Choroid plexus epithelial cell (primary cell): ENCODE results near the gene CARS1.
A peak's percentile ranks its signal among the peaks of the same experiment; 100 is the strongest.
"Not testable (repeated sequence)": the region's sequence is repeated elsewhere in the genome, so short reads cannot be mapped to it uniquely, and the experiment has no call there.

Source experiments
- DNase-seq: peaks from one replicate; pipeline ENCODE4 v3.0.0-alpha.2; 2010; ENCODE audit warnings: low read depth
- H3K4me3 ChIP-seq: 2 replicates; pipeline ENCODE4 v1.5.1; 2011; ENCODE audit warnings: low read depth, mild to moderate bottlenecking, control low read depth, low read length, moderate library complexity
- TF ChIP-seq, protein P1 (sequence below): conservative IDR thresholded peaks from 2 replicates; pipeline ENCODE4 v1.5.1; 2011; ENCODE audit warnings: low read depth, mild to moderate bottlenecking, control low read depth, inconsistent platforms, low read length, moderate library complexity

Gene CARS1

GRCh38 chr11:3073029-3073435, 15.8 kb upstream of the CARS1 start:
- TF ChIP-seq, protein P1, sequence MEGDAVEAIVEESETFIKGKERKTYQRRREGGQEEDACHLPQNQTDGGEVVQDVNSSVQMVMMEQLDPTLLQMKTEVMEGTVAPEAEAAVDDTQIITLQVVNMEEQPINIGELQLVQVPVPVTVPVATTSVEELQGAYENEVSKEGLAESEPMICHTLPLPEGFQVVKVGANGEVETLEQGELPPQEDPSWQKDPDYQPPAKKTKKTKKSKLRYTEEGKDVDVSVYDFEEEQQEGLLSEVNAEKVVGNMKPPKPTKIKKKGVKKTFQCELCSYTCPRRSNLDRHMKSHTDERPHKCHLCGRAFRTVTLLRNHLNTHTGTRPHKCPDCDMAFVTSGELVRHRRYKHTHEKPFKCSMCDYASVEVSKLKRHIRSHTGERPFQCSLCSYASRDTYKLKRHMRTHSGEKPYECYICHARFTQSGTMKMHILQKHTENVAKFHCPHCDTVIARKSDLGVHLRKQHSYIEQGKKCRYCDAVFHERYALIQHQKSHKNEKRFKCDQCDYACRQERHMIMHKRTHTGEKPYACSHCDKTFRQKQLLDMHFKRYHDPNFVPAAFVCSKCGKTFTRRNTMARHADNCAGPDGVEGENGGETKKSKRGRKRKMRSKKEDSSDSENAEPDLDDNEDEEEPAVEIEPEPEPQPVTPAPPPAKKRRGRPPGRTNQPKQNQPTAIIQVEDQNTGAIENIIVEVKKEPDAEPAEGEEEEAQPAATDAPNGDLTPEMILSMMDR: no peak
- DNase-seq: peak; percentile 50

GRCh38 chr11:3069425-3069824, 12.2 kb upstream of the CARS1 start:
- TF ChIP-seq, protein P1: no peak
- no peak overlapping the region for H3K4me3 ChIP-seq
- no peak for DNase-seq

More at GRCh38 chr11:3073029-3073435, 15.8 kb upstream of the CARS1 start:
- H3K4me3 ChIP-seq: no peak overlapping the region

DNA sequence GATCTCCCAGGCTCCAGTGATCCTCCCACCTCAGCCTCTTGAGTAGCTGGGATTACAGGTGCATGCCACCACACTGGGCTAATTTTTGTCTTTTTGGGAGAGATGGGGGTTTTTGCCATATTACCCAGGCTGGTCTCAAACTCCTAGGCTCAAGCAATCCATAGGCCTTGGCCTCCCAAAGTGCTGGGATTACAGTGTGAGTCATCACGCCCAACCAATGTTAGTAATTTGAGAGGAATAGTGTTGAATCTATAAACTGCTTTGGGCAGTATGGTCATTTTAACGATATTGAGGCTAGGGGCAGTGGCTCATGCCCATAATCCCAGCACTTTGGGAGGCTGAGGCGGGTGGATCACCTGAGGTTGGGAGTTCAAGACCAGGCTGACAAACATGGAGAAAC, 9.1 kb upstream of the CARS1 start:
- DNase-seq, H3K4me3 ChIP-seq: not testable (repeated sequence)

GRCh38 chr11:3064709-3065108, 7.5 kb upstream of the CARS1 start:
- not testable (repeated sequence) for H3K4me3 ChIP-seq, DNase-seq

DNA sequence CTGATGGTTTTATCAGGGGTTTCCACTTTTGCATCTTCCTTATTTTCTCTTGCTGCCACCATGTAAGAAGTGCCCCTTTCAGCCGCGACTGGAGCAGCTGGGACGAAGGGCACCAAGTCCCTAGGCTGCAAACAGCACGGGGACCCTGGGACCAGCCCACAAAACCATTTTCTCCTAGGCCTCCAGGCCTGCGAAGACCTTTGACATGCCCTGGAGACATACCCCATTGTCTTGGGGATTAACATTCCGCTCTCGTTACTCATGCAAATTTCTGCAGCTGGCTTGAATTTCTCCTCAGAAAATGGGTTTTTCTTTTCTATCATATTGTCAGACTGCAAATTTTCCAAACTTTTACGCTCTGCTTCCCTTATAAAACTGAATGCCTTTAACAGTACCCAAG, 6.7 kb upstream of the CARS1 start:
- DNase-seq, H3K4me3 ChIP-seq: not testable (repeated sequence)

DNA sequence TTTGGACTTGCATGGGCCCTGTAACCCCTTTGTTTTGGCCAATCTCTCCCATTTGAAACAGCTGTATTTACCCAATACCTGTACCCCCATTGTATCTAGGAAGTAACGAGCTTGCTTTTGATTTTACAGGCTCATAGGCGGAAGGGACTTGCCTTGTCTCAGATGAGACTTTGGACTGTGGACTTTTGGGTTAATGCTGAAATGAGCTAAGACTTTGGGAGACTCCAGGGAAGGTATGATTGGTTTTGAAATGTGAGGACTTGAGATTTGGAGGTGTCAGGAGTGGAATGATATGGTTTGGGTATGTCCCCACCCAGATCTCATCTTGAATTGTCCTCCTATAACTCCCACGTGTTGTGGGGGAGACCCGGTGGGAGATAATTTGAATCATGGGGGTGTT, 6.2 kb upstream of the CARS1 start:
- DNase-seq, H3K4me3 ChIP-seq: not testable (repeated sequence)

GRCh38 chr11:3060436-3061025, 3.3 kb upstream of the CARS1 start:
- TF ChIP-seq, protein P1: no peak
- no peak overlapping the region for H3K4me3 ChIP-seq
- no peak for DNase-seq

DNA sequence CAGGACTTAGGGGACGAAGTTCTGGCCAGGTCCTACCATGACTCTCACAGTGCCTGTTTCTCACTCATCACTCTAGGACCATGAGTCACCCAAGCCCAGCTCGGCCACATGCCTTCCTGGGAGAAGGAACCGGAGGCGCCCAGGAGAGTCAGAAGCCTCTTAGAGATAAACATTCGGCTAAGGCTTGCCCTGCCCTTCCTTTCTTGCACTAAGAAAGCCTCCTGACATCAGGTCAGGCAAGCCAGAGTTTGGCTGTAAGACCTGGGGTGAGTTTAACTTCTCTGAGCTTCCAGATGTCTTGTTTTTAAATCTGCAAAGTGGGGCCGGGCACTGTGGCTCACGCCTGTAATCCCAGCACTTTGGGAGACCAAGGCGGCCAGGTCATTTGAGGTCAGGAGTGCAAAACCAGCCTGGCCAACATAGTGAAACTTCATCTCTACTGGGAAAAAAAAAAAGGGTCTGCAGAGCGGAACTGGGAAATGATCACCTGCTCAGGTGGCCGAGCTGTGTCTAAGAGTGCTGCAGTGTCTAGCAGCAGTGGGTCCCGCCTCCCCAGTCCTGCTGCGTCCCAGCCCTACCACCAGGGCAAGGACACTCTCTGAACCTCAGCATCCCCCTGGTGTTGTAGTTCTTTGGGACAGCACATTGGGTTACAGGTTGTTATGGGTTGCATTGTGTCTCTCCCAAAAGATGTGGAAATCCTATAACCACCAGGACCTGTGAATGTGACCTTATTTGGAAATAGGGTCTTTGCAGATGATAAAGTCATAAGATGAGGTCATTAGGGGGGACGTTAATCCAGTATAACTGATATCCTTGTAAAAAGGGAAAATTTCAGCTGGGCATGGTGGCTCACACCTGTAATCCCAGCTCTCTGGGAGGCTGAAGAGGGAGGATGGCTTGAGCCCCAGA, 1.8 kb upstream of the CARS1 start:
- peak; percentile 90 for DNase-seq
- TF ChIP-seq, protein P1: peak; percentile 9
- no peak overlapping the region for H3K4me3 ChIP-seq
